ENCODE data around the gene P2RX7.
A peak's percentile ranks its signal among the peaks of the same experiment; 100 is the strongest.
"Not testable (repeated sequence)": the region's sequence is repeated elsewhere in the genome, so short reads cannot be mapped to it uniquely, and the experiment has no call there.

P2RX7 gene

GRCh38 chr12:121226399-121226798 lies 93.7 kb downstream of the P2RX7 start:
- H3K9me3 ChIP-seq (ENCODE audit: control insufficient read depth in 1 of 2, low read length in 2 of 2): no peaks in the 10 kb centered on the region
- H3K27me3 ChIP-seq (ENCODE audit: control insufficient read depth in 1 of 2, insufficient read depth in 2 of 2, low read length in 2 of 2): no peaks in the 10 kb centered on the region
- no peak overlapping the region for H3K4me3 ChIP-seq (ENCODE audit: low read depth in 1 of 2, low read length in 2 of 2)
- no peak overlapping the region for H3K27ac ChIP-seq (ENCODE audit: low read depth, low read length)
- H3K9ac ChIP-seq (ENCODE audit: low read depth in 1 of 2, low read length in 2 of 2): no peak overlapping the region
- H3K4me1 ChIP-seq (ENCODE audit: control insufficient read depth in 1 of 2, insufficient read depth in 2 of 2, low read length in 2 of 2): peaks cover 23 to 41% of the 10 kb centered on the region in 2 donors
- H3K36me3 ChIP-seq (ENCODE audit: control insufficient read depth in 1 of 2, insufficient read depth in 2 of 2, low read length in 2 of 2): peaks cover 14 to 30% of the 10 kb centered on the region in 2 donors

GRCh38 chr12:121226871-121227270 lies 94.2 kb downstream of the P2RX7 start:
- peak overlapping the region; percentile 30 for H3K27ac ChIP-seq (ENCODE audit: low read depth, low read length)
- peaks cover 23 to 41% of the 10 kb centered on the region in 2 donors for H3K4me1 ChIP-seq (ENCODE audit: control insufficient read depth in 1 of 2, insufficient read depth in 2 of 2, low read length in 2 of 2)
- not testable (repeated sequence) for H3K9me3 ChIP-seq (ENCODE audit: control insufficient read depth in 1 of 2, low read length in 2 of 2); H3K4me3 ChIP-seq (ENCODE audit: low read depth in 1 of 2, low read length in 2 of 2); H3K27me3 ChIP-seq (ENCODE audit: control insufficient read depth in 1 of 2, insufficient read depth in 2 of 2, low read length in 2 of 2)
- peak overlapping the region; percentile 41 to 46 for H3K9ac ChIP-seq (ENCODE audit: low read depth in 1 of 2, low read length in 2 of 2)
- peaks cover 14 to 26% of the 10 kb centered on the region in 2 donors for H3K36me3 ChIP-seq (ENCODE audit: control insufficient read depth in 1 of 2, insufficient read depth in 2 of 2, low read length in 2 of 2)

GRCh38 chr12:121227294-121227693 lies 94.6 kb downstream of the P2RX7 start:
- Histone ChIP-seq H3K9me3 (ENCODE audit: control insufficient read depth in 1 of 2, low read length in 2 of 2) (no peaks in the 10 kb centered on the region), H3K27ac (ENCODE audit: low read depth, low read length) (peak overlapping the region; percentile 30), H3K9ac (ENCODE audit: low read depth in 1 of 2, low read length in 2 of 2) (peak overlapping the region; percentile 41 to 46), H3K4me3 (ENCODE audit: low read depth in 1 of 2, low read length in 2 of 2) (no peak overlapping the region), H3K27me3 (ENCODE audit: control insufficient read depth in 1 of 2, insufficient read depth in 2 of 2, low read length in 2 of 2) (no peaks in the 10 kb centered on the region), H3K4me1 (ENCODE audit: control insufficient read depth in 1 of 2, insufficient read depth in 2 of 2, low read length in 2 of 2) (peaks cover 23 to 41% of the 10 kb centered on the region in 2 donors), H3K36me3 (ENCODE audit: control insufficient read depth in 1 of 2, insufficient read depth in 2 of 2, low read length in 2 of 2) (peaks cover 14 to 29% of the 10 kb centered on the region in 2 donors)

- Histone ChIP-seq H3K27me3 (ENCODE audit: control insufficient read depth in 1 of 2, insufficient read depth in 2 of 2, low read length in 2 of 2) (no peaks in the 10 kb centered on the region), H3K4me1 (ENCODE audit: control insufficient read depth in 1 of 2, insufficient read depth in 2 of 2, low read length in 2 of 2) (peaks cover 13 to 27% of the 10 kb centered on the region in 2 donors), H3K9me3 (ENCODE audit: control insufficient read depth in 1 of 2, low read length in 2 of 2) (no peaks in the 10 kb centered on the region), H3K4me3 (ENCODE audit: low read depth in 1 of 2, low read length in 2 of 2) (no peak overlapping the region), H3K9ac (ENCODE audit: low read depth in 1 of 2, low read length in 2 of 2) (no peak overlapping the region), H3K36me3 (ENCODE audit: control insufficient read depth in 1 of 2, insufficient read depth in 2 of 2, low read length in 2 of 2) (peaks cover 20 to 42% of the 10 kb centered on the region in 2 donors), H3K27ac (ENCODE audit: low read depth, low read length) (no peak overlapping the region)
These were observed 96.4 kb downstream of the P2RX7 start for GRCh38 chr12:121228919-121229665.

GRCh38 chr12:121229826-121230537 lies 97.3 kb downstream of the P2RX7 start:
- not testable (repeated sequence) for H3K27me3 ChIP-seq (ENCODE audit: control insufficient read depth in 1 of 2, insufficient read depth in 2 of 2, low read length in 2 of 2); H3K4me3 ChIP-seq (ENCODE audit: low read depth in 1 of 2, low read length in 2 of 2); H3K9ac ChIP-seq (ENCODE audit: low read depth in 1 of 2, low read length in 2 of 2); H3K9me3 ChIP-seq (ENCODE audit: control insufficient read depth in 1 of 2, low read length in 2 of 2); H3K27ac ChIP-seq (ENCODE audit: low read depth, low read length)
- Histone ChIP-seq H3K36me3 (ENCODE audit: control insufficient read depth in 1 of 2, insufficient read depth in 2 of 2, low read length in 2 of 2) (peaks cover 20 to 46% of the 10 kb centered on the region in 2 donors), H3K4me1 (ENCODE audit: control insufficient read depth in 1 of 2, insufficient read depth in 2 of 2, low read length in 2 of 2) (peaks cover 13 to 25% of the 10 kb centered on the region in 2 donors)

- no peak overlapping the region for H3K9ac ChIP-seq (ENCODE audit: low read depth in 1 of 2, low read length in 2 of 2)
- H3K27ac ChIP-seq (ENCODE audit: low read depth, low read length): no peak overlapping the region
- peaks cover 20 to 47% of the 10 kb centered on the region in 2 donors for H3K36me3 ChIP-seq (ENCODE audit: control insufficient read depth in 1 of 2, insufficient read depth in 2 of 2, low read length in 2 of 2)
- peaks cover 13 to 25% of the 10 kb centered on the region in 2 donors for H3K4me1 ChIP-seq (ENCODE audit: control insufficient read depth in 1 of 2, insufficient read depth in 2 of 2, low read length in 2 of 2)
- no peak overlapping the region for H3K4me3 ChIP-seq (ENCODE audit: low read depth in 1 of 2, low read length in 2 of 2)
- H3K9me3 ChIP-seq (ENCODE audit: control insufficient read depth in 1 of 2, low read length in 2 of 2): no peaks in the 10 kb centered on the region
- no peaks in the 10 kb centered on the region for H3K27me3 ChIP-seq (ENCODE audit: control insufficient read depth in 1 of 2, insufficient read depth in 2 of 2, low read length in 2 of 2)
These were observed 97.8 kb downstream of the P2RX7 start for GRCh38 chr12:121230538-121230907.

GRCh38 chr12:121232163-121232562 lies 99.5 kb downstream of the P2RX7 start:
- Histone ChIP-seq H3K9me3 (ENCODE audit: control insufficient read depth in 1 of 2, low read length in 2 of 2) (no peaks in the 10 kb centered on the region), H3K27ac (ENCODE audit: low read depth, low read length) (no peak overlapping the region), H3K4me3 (ENCODE audit: low read depth in 1 of 2, low read length in 2 of 2) (no peak overlapping the region), H3K36me3 (ENCODE audit: control insufficient read depth in 1 of 2, insufficient read depth in 2 of 2, low read length in 2 of 2) (peaks cover 21 to 57% of the 10 kb centered on the region in 2 donors), H3K27me3 (ENCODE audit: control insufficient read depth in 1 of 2, insufficient read depth in 2 of 2, low read length in 2 of 2) (no peaks in the 10 kb centered on the region), H3K9ac (ENCODE audit: low read depth in 1 of 2, low read length in 2 of 2) (no peak overlapping the region), H3K4me1 (ENCODE audit: control insufficient read depth in 1 of 2, insufficient read depth in 2 of 2, low read length in 2 of 2) (peaks cover 11 to 25% of the 10 kb centered on the region in 2 donors)

GRCh38 chr12:121232977-121233627 lies 100.4 kb downstream of the P2RX7 start:
- Histone ChIP-seq H3K9me3 (ENCODE audit: control insufficient read depth in 1 of 2, low read length in 2 of 2) (no peaks in the 10 kb centered on the region), H3K27ac (ENCODE audit: low read depth, low read length) (no peak overlapping the region), H3K36me3 (ENCODE audit: control insufficient read depth in 1 of 2, insufficient read depth in 2 of 2, low read length in 2 of 2) (peaks cover 21 to 65% of the 10 kb centered on the region in 2 donors), H3K27me3 (ENCODE audit: control insufficient read depth in 1 of 2, insufficient read depth in 2 of 2, low read length in 2 of 2) (no peaks in the 10 kb centered on the region), H3K9ac (ENCODE audit: low read depth in 1 of 2, low read length in 2 of 2) (no peak overlapping the region), H3K4me1 (ENCODE audit: control insufficient read depth in 1 of 2, insufficient read depth in 2 of 2, low read length in 2 of 2) (peaks cover 5 to 18% of the 10 kb centered on the region in 2 donors), H3K4me3 (ENCODE audit: low read depth in 1 of 2, low read length in 2 of 2) (no peak overlapping the region)

- Histone ChIP-seq H3K4me3 (ENCODE audit: low read depth in 1 of 2, low read length in 2 of 2) (no peak overlapping the region), H3K4me1 (ENCODE audit: control insufficient read depth in 1 of 2, insufficient read depth in 2 of 2, low read length in 2 of 2) (peaks cover 4 to 18% of the 10 kb centered on the region in 2 donors), H3K36me3 (ENCODE audit: control insufficient read depth in 1 of 2, insufficient read depth in 2 of 2, low read length in 2 of 2) (peaks cover 19 to 64% of the 10 kb centered on the region in 2 donors), H3K27me3 (ENCODE audit: control insufficient read depth in 1 of 2, insufficient read depth in 2 of 2, low read length in 2 of 2) (no peaks in the 10 kb centered on the region), H3K9ac (ENCODE audit: low read depth in 1 of 2, low read length in 2 of 2) (no peak overlapping the region), H3K27ac (ENCODE audit: low read depth, low read length) (no peak overlapping the region), H3K9me3 (ENCODE audit: control insufficient read depth in 1 of 2, low read length in 2 of 2) (no peaks in the 10 kb centered on the region)
These were observed 100.9 kb downstream of the P2RX7 start for GRCh38 chr12:121233628-121234020.

GRCh38 chr12:121236776-121237175 lies 104.1 kb downstream of the P2RX7 start:
- peaks cover 14 to 16% of the 10 kb centered on the region in 2 donors for H3K4me1 ChIP-seq (ENCODE audit: control insufficient read depth in 1 of 2, insufficient read depth in 2 of 2, low read length in 2 of 2)
- H3K27ac ChIP-seq (ENCODE audit: low read depth, low read length): no peak overlapping the region
- H3K9ac ChIP-seq (ENCODE audit: low read depth in 1 of 2, low read length in 2 of 2): no peak overlapping the region
- no peaks in the 10 kb centered on the region for H3K9me3 ChIP-seq (ENCODE audit: control insufficient read depth in 1 of 2, low read length in 2 of 2)
- no peaks in the 10 kb centered on the region for H3K27me3 ChIP-seq (ENCODE audit: control insufficient read depth in 1 of 2, insufficient read depth in 2 of 2, low read length in 2 of 2)
- H3K36me3 ChIP-seq (ENCODE audit: control insufficient read depth in 1 of 2, insufficient read depth in 2 of 2, low read length in 2 of 2): peaks cover 13 to 62% of the 10 kb centered on the region in 2 donors
- H3K4me3 ChIP-seq (ENCODE audit: low read depth in 1 of 2, low read length in 2 of 2): no peak overlapping the region
